Mesothelial cell of epicardium (in vitro differentiated cells): ENCODE data around the gene SIAH1. TPM values are rescaled to one million over a fixed set of nuclear protein-coding genes. Genes with fewer than 3 reads are reported as not detected.
"Not testable (repeated sequence)": the region's sequence is repeated elsewhere in the genome, so short reads cannot be mapped to it uniquely, and the experiment has no call there.

Source experiments
- DNase-seq, 2 experiments: peaks; one replicate each; pipeline ENCODE4 v3.0.0; 2021; ENCODE audit warnings: low spot score in 2 of 2; ENCODE audit not compliant: unreplicated experiment in 2 of 2
- H3K27ac Mint-ChIP-seq: 2 replicates; pipeline ENCODE4 v1.8.0; 2021; ENCODE audit warnings: mixed read lengths
- H3K27me3 Mint-ChIP-seq: 2 replicates; pipeline ENCODE4 v1.8.0; 2021; ENCODE audit warnings: low read depth, mixed read lengths
- H3K36me3 Mint-ChIP-seq: 2 replicates; pipeline ENCODE4 v1.8.0; 2021; ENCODE audit warnings: mixed read lengths
- H3K4me1 Mint-ChIP-seq: 2 replicates; pipeline ENCODE4 v1.8.0; 2021; ENCODE audit warnings: mixed read lengths
- H3K4me3 Mint-ChIP-seq: 2 replicates; pipeline ENCODE4 v1.8.0; 2021; ENCODE audit warnings: mild to moderate bottlenecking, moderate library complexity, mixed read lengths
- H3K9me3 Mint-ChIP-seq: 2 replicates; pipeline ENCODE4 v1.8.0; 2021; ENCODE audit warnings: mixed read lengths
- total RNA-seq: library from RNA; stranded (reverse); gene quantifications from 3 replicates; pipeline ENCODE4 v1.2.1, GENCODE V29; 2021
- TF ChIP-seq, protein P1 (sequence below): fragments of 200-600 bp; sonication (generic); IDR thresholded peaks from one replicate; pipeline ENCODE4 v1.5.0; 2021; ENCODE audit warnings: antibody characterized with exemption; ENCODE audit not compliant: unreplicated experiment

SIAH1 gene
- total RNA-seq, 1 donor from 2014 or later = 44.0 TPM

DNA sequence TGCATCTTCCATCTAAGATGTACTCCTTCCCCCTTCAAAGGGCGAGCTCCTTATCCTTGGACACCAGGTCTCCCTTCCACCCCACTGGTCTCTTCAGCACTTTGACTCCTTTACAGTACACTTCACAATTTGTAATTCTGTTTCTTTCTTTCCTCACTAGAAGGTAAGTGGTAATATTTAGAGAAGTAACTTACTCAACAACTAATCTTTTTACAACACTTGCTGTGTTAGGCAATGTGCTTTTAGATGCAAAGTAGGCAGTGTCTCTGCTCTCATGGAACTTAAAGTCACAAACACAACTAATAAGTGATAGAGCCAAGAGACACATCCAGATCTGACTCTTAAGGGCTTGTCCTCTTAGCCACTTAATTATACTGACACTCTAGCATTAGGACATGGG, 6.4 kb downstream of the SIAH1 start:
- no peaks in the 10 kb centered on the region for H3K27me3 Mint-ChIP-seq
- H3K27ac Mint-ChIP-seq = peak overlapping the region; percentile 70
- TF ChIP-seq, protein P1, sequence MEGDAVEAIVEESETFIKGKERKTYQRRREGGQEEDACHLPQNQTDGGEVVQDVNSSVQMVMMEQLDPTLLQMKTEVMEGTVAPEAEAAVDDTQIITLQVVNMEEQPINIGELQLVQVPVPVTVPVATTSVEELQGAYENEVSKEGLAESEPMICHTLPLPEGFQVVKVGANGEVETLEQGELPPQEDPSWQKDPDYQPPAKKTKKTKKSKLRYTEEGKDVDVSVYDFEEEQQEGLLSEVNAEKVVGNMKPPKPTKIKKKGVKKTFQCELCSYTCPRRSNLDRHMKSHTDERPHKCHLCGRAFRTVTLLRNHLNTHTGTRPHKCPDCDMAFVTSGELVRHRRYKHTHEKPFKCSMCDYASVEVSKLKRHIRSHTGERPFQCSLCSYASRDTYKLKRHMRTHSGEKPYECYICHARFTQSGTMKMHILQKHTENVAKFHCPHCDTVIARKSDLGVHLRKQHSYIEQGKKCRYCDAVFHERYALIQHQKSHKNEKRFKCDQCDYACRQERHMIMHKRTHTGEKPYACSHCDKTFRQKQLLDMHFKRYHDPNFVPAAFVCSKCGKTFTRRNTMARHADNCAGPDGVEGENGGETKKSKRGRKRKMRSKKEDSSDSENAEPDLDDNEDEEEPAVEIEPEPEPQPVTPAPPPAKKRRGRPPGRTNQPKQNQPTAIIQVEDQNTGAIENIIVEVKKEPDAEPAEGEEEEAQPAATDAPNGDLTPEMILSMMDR = no peak
- peaks cover 12% of the 10 kb centered on the region for H3K36me3 Mint-ChIP-seq
- DNase-seq = no peak
- peaks cover 39% of the 10 kb centered on the region for H3K4me1 Mint-ChIP-seq
- no peak overlapping the region for H3K4me3 Mint-ChIP-seq
- peaks cover 7% of the 10 kb centered on the region for H3K9me3 Mint-ChIP-seq

- TF ChIP-seq, protein P1 = no peak
- no peak for DNase-seq
- H3K9me3 Mint-ChIP-seq = peaks cover 7% of the 10 kb centered on the region
- H3K27me3 Mint-ChIP-seq = no peaks in the 10 kb centered on the region
- H3K4me1 Mint-ChIP-seq = peaks cover 34% of the 10 kb centered on the region
- peaks cover 12% of the 10 kb centered on the region for H3K36me3 Mint-ChIP-seq
- no peak overlapping the region for H3K27ac Mint-ChIP-seq
- H3K4me3 Mint-ChIP-seq = no peak overlapping the region
Observed at GRCh38 chr16:48378276-48378675, 6.9 kb downstream of the SIAH1 start.

- Mint-ChIP-seq H3K4me1 (peaks cover 30% of the 10 kb centered on the region), H3K36me3 (peaks cover 12% of the 10 kb centered on the region), H3K27ac (peak overlapping the region; percentile 76)
- not testable (repeated sequence) for H3K9me3 Mint-ChIP-seq, H3K27me3 Mint-ChIP-seq, H3K4me3 Mint-ChIP-seq, DNase-seq
Observed at GRCh38 chr16:48377301-48377700, 7.9 kb downstream of the SIAH1 start.

DNA sequence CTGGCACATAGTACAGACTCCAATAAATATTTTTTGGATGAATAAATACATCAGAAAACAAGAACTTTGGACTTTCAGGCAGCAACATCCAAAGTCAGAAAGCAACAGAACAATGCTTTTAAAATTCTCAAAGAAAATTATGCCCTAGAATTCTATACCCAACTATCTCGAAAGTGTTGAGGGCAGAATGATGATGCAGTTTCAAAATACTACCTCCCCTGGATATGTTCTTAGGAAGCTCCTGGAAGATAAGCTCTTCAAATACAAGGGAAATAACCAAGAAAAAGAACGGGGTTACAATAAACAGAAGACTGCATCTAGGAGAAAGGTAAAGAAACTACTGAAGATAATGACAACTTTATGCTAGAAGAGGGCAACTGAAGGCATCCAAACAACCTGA, 11.0 kb downstream of the SIAH1 start:
- Mint-ChIP-seq H3K4me1 (peaks cover 33% of the 10 kb centered on the region), H3K9me3 (no peaks in the 10 kb centered on the region), H3K36me3 (no peaks in the 10 kb centered on the region), H3K27me3 (no peaks in the 10 kb centered on the region), H3K27ac (no peak overlapping the region), H3K4me3 (no peak overlapping the region)
- no peak for DNase-seq
- TF ChIP-seq, protein P1 = no peak

DNA sequence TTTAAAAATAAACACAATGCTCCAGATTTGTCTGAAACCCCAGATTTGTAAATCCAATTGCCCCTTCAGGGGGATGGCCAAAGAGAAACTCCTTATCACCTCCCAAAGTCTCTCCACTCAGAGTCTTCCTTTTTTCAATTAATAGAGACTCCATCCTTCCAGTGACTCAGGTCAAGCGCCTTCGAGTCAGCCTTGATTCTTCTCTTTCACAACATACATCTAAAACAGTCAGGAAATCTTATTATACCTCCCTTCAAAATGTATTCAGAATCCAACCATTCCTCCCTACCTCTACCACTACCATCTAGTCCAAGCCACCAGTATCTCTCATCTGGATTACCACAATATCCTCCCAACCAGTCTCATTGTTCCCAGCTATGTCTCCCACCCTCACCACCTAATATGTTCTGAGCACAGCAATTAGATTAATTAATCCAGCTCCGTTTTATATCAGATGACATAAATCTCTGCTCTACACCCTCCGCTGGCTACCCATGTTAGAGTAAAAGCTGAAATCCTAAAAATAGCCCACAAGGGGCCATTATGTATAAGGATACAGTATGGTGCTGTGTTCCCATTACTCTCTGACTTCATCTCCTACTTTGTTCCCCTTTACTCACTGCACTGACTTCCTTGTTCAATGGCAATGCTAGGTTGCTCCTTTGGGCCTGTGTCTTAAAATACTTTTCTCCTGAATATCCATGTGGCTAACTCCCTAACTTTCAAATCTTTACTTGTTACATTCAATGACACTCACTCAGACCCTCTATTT, 11.8 kb downstream of the SIAH1 start:
- Mint-ChIP-seq H3K4me1 (peaks cover 31% of the 10 kb centered on the region), H3K36me3 (no peaks in the 10 kb centered on the region), H3K4me3 (no peak overlapping the region), H3K9me3 (no peaks in the 10 kb centered on the region), H3K27ac (no peak overlapping the region), H3K27me3 (no peaks in the 10 kb centered on the region)
- TF ChIP-seq, protein P1 = no peak
- DNase-seq = no peak

DNA sequence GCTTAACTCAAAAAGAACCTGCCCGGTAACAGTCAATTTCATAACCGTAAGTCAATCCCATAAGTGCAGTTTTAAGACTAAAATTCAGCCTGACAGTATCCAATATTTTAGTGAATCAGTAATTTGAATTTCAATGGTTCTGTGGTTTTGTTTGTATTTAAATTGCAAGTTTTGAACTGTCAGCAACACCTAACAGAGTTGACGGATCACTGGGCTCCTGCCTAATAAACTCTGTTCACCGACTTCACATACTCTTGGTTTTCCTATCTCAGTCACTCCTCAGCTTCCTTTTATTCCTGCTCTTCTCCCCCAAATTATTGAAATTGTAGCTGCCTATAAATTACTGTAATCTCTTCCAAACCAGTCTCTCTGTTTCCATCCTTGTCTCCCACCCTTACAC, 12.5 kb downstream of the SIAH1 start:
- no peaks in the 10 kb centered on the region for H3K9me3 Mint-ChIP-seq

More for the DNA sequence above, 12.5 kb downstream of the SIAH1 start:
- DNase-seq = no peak
- no peak overlapping the region for H3K27ac Mint-ChIP-seq
- TF ChIP-seq, protein P1 = no peak
- no peaks in the 10 kb centered on the region for H3K27me3 Mint-ChIP-seq
- peaks cover 32% of the 10 kb centered on the region for H3K4me1 Mint-ChIP-seq
- H3K4me3 Mint-ChIP-seq = no peak overlapping the region
- H3K36me3 Mint-ChIP-seq = no peaks in the 10 kb centered on the region
